Medulla oblongata (tissue), 1 donor: ENCODE data around the gene VPS13D.
"Not testable (repeated sequence)": the region's sequence is repeated elsewhere in the genome, so short reads cannot be mapped to it uniquely, and the experiment has no call there.

Source experiments
- DNase-seq: peaks from one replicate; pipeline ENCODE4 v3.0.0-alpha.2; 2015; ENCODE audit errors: extremely low spot score

Gene VPS13D

DNA sequence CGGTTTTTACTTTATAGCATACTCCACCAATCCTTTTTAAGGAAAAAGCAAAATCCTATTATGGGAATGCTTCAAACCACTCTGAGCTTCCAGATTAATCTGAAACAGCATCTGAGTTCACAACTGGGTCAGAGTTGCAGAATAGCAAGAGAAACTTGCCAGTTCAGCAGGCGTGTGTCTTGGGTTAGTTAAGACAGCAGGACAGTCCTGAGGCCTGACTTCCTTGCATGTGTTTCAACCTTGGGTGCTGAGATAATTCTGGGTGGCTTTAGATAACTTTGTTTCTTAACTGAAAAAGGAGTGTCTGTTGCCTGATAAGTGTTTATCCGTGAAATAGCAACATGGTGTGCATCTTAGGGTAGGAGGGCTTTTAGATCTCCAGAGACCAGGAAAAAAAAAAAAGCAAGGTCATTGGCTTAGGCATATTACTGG, 218.9 kb downstream of the VPS13D start:
- peak; percentile 68 for DNase-seq

DNA sequence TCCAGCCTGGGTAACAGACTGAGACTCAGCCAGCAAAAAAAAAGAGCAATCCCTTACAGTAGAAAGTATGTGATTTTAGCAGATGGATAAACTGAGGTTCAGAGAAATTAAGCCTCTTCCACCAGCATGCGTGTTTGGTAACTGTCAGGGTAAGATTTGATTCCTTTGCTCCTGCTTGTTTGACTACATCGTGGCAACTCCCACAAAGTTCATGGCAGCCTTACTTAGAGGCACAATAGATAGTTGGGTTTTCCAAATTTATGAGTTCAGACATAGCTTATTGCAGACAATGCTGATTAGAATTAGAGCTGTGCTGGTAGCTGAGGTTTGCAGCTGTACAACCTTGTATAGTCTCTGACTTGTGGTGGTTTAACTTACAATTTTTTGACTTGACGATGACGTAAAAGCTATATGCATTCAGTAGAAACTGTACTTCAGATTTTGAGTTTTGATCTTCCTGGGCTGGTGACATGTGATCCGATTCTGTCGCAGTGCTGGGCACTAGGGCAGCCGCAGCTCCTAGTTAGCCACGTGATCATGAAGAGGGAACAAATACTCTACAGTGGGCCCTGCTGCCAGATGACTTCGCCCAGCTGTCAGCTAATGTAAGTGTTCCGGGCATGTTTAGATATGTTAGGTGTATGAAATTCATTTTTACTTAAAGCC, 220.4 kb downstream of the VPS13D start:
- DNase-seq = peak; percentile 81

DNA sequence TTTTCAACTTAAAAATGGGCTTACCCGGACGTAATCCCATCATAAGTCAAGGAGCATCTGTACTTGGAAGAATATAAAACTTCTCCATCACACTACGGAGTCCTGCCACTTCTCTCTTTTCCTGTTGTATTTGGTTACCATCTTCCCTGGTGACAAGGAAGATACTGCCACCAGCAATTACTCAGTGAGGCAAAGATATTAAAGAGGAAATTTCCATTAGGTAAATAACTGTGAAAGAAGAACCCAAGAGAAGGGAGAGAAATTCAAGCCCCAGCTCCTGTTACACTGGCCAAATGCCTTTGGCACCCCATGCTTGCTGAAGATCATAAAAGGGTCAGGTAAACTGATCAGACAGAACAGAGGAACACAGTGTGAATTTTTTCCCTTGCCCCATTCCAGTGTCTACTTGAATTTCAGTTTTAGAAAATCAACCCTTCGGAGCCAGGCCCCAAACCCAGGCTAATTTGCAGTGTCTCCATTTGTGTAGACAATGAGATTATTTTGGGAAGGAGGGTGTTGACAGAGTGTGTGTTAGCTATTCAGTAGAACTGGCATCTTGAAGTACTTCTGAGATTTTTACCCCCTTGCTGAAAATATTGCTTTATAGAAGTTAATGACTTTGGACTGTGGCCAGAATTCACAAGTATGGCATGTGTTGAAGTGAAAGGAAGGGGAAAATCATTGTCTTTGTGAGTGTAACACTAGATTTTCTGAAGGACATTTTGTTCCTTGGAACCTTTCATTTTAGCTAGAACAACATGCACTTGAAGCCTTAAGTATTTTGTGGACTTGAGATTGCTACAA, 221.1 kb downstream of the VPS13D start:
- DNase-seq = no peak

DNA sequence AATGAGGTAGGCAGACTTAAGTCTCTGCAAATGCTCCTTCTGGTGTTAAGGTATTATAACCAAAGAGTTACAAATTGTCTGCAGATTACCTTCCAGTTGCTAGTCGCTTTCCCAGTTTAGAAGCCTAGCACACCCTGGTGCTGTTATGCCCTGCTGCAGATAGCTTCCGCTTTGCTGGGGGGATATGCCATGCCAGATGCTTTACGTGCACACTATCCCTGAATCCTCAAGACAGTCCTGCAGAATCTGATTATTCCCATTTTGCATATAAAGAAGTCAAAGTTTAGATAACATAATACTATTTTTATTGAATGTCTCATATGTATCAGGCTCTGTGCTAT, 221.7 kb downstream of the VPS13D start:
- no peak for DNase-seq

DNA sequence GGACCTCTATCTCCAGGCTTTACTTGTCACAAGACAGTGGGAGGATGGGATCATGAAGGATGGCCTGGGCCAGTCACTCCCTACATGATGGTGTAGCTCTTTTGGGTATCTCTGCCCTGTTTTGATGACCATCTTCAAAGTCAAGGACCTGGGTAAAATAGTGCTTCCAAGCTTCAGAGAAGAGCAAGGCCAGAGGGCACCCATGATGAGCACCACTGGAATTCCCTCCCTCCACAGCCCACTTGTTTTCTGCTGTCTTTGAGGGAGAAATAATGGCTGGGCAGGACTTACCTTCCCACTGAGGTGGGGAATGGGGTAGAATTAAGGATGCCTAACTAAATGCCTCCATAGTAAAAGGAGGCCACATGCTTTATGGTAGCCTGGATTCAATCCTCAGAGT, 222.4 kb downstream of the VPS13D start:
- DNase-seq = no peak

DNA sequence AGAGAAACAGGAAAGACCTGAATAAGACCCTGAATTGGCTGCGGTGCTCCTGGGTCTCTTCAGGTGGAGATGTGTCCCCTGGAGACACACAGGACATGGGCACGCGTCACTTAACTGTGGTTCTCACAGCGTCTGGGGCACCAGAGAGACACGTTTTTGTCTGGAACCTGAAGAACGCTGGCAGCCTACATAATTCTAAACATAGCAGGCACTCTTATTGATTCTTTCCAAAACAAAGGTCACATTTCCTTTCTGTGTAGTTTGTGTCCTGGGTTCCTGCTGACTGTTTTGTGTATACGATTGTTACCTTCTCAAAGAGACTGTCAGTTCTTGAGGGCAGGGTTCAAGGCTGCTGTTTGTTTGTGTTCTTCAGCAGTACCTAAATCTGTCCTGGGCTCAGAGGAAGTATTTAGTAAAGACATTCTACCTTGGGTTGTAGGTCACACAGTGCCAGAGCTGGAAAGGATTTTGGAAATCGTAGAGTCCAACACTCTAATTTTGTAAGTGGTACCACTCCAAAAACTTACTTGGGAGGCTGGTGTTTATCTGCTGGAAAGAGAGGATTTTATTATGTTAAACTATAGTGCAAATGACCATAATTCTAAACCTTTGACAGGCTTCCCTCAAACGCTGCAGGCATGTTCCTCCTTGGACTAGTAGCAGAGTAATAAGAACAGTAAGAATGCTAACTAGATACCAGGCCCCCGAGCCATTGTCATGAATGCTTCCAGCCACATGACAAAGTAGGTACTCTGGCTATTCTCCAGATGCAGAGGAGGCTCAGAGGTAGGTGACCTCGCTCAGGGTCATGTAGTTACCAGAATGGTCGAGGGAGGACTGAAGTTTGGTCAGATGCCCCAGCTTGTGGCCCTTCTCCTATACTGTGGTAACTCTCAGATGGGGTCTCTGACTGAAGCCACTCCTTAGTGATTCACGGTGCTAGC, 223.8 kb downstream of the VPS13D start:
- no peak for DNase-seq

DNA sequence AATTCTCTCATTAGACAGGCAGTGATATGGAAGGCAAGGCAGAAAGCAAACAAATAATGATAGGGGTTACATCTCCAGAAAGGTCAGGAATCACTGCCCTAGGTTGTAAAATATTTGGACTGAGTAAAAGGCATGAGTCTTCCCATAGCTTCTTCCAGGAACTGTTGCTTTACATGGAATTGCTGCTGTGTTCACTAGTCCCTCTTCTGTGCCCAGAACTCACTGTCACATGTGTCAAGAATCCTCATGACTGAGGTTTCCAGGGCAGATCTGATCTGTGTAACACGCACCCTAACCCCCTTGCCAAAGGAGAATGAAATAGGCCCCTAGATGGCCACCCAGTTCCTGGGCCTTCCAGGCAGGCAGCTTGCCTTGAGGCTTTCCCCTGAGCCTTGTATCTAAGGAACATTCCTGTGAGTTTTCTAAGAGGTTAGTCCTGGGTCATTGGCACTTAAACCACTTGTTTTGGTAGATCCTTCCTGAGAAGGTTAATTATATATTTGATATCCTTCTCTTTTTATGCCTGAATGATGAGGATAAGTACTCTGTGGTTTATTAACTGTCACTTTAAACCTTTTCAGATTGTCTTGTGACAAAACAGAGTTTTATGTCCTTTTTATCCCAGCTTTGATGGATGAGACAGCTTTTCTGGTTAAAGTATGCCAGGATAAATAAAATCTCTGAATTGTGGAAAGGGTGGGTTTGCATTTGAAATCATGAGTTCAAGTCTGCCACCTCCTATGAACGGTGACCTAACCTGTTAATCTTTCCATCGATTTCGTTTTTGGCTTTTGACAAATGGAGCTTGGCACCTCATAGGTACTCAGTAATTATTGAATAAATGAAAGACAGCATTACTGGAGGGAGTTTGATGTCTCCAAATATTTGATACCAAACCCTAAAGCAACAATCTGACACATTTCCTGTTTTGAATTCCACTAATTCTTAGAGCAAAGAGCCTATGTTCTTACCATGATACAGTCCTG, 224.9 kb downstream of the VPS13D start:
- no peak for DNase-seq

DNA sequence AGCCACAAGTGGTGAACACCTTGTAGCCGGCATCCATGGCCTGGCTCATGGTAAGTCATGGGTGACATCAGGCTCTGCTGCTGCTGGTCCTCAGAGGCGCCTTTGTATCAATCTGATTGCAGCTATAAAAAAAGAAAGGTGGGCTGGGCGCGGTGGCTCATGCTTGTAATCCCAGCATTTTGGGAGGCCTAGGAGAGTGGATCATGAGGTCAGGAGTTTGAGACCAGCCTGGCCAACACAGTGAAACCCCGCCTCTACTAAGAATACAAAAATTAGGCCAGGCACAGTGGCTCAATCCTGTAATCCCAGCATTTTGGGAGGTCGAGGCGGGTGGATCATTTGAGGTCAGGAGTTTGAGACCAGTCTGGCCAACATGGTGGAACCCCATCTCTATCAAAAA, 226.3 kb downstream of the VPS13D start:
- DNase-seq = not testable (repeated sequence)

DNA sequence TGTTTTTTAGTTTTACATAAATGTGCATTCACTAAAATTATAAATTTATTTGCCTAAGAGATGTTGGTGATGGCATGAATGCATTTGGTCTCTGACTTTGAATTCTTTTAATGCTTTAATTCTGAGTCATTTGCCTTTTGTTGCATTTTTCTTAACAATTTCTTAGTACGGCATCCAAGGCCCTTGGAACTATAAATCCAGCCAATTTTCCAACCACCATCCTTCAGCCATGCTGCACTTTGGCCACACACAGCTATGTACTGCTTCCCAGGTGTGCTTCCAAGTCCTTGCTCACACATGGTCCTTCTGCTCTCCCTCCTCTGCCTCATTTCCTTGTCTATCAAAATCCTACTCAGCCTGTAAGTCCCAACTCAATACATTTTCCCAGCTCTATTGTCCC, 227.1 kb downstream of the VPS13D start:
- DNase-seq = no peak

DNA sequence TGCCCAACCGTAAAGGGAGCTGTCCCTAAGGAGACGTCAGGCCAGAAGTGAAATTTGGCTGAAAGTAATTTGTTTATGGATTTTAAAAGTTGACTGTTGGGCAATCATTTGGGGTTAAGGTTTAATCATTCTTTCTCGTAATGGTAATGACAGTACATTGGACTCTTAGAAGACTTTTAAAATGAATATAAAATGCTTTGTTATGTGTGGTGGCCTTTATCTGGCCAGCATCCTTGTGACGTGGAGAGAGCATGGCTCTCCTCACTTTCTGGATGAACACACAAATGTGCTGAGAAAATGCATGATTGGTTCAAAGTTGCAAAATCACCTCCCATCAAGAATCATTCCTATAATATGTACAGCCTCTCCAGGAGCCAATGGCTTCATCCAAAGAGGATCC, 227.9 kb downstream of the VPS13D start:
- no peak for DNase-seq

DNA sequence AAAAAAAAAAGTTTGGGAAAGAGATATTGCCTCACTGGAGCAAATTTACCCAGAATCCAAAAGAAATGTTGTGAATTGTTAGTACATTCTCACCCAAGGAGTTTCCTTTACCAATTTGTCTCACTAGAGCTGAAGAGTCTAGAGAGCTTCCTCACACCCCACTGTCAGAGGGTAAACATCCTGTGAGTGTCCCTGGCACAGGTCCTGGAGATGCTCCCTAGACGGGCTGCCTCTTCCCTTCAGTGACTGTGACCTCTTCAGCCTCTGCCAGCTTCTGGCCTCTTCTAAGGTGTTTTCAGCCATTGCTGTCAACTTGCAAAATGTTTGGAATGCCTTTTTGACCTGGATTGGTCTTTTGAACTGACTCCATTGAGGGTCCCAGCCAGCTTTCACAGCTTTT, 228.7 kb downstream of the VPS13D start:
- no peak for DNase-seq

DNA sequence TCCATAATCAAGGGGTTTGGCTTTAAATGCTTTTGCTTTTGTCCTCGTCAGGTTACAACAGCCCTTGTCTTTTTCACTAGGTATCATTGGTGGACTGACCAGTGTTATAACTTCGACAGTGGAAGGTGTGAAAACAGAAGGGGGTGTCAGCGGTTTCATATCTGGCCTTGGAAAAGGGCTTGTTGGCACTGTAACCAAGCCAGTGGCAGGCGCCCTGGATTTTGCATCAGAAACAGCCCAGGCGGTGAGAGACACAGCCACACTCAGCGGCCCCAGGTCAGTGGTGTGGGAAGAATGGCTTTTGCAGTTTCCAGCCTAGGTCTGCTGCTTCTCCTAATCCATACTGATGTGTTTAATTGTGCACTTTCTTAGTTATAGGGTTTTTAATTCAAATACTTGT, 230.3 kb downstream of the VPS13D start:
- no peak for DNase-seq

DNA sequence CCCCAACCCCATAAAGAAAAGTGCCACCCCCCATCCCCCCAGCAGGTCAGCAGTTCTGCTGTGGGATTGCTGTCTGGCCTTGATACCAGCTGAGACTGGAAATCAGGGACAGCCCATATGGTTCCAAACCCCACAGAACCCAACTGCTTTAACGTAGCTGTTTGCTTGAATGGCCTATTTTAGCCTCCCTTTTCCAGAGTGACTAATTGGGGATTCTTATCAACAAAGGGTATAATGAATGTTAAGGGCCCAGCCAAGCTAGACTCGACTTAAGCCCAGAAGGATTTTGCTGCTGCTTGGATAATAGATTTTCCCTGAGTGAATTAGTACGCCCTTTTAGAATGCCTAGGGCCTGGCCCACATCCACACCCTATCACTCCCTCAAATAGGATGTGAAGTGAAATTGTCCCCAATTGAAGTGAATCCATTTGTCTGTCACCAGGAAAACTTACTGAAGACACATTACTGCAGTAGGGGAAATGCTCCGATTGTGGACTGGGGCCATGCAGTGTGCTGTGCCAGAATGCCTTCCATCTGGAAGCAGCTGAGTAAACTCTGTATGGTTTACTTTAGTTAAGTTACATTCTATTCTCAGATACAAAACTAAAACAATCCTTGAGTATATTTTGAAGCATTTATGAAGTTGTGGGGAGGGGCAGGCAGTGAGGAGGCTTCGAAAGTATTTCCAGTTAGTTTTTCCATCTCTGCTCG, 231.2 kb downstream of the VPS13D start:
- no peak for DNase-seq

DNA sequence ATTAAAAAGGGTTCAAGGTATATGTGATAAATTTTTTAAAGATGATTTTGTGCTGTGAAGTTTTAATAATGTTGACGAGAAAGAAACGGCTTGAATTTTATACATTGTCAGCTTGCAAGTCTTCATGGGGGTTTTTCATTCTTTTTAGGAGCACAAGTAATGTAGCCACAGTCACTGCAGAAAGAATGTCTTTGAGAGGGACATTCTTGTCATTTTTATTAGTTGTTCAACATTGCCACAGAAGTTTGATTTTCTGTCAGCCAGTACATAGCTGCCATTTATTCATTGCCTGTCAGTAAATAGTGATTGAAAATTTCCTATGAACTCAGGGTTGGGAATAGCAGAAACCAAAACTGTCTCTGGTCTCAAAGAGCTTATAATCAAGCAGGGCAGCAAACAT, 231.9 kb downstream of the VPS13D start:
- DNase-seq = no peak

DNA sequence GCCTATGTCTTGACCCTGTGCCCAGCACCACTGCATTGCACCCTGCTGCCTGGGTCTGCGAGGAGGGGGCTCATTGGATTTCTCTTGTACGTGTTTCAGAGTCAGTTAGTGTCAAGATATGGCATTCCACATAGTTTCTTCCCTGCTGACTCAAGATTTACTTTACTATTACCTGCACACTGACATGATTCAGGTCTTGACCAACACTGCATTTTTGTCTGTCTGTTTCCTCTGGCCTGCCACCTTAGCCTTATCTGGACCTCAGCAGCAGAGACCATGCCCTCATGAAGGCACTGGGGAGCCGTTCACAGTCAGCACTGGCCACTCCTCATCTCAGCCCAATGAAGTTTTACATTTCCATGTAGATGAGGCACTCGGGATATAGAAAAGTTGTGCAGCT, 232.8 kb downstream of the VPS13D start:
- no peak for DNase-seq

DNA sequence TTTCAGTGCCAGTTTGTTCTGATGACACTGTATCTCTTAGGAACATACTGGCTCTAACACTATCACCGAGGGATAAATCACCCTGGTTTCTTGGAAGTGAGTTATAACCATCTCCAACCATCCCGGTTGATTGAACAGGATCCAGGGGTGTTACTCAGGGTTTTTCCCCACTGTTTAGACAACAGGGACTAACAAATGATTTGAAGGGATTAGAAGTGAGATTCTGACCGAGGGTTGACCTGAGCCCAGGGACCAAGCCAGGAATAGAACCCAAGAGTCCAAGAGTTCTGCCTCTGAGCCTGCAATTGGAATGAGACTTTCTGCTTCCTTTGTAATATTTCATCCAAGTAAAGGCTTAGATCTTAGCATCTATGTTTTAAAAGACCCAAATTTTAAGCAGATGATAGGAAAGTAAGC, 234.2 kb downstream of the VPS13D start:
- DNase-seq = no peak

DNA sequence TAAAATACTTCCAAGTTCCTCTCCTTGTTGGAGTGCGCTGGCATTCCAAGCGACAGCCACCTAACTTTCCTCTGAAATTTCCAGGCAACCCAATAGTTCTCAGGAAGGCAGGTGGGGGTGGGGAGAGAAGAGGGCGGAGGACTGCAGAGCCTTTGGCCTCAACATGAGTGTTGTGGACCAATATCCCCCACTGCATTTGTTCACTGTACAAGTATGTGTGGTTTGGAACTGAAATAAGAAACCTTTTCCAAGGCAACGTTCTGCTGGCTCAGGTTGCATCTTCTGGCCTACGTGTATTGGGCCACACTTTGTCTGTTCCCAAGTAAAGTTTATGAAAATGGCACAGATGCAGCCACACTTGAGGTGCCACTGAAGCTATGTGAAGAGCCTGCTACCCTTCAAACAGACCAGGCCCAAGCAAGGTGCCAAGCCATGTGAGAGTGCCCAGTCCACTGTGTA, 234.8 kb downstream of the VPS13D start:
- DNase-seq = no peak

DNA sequence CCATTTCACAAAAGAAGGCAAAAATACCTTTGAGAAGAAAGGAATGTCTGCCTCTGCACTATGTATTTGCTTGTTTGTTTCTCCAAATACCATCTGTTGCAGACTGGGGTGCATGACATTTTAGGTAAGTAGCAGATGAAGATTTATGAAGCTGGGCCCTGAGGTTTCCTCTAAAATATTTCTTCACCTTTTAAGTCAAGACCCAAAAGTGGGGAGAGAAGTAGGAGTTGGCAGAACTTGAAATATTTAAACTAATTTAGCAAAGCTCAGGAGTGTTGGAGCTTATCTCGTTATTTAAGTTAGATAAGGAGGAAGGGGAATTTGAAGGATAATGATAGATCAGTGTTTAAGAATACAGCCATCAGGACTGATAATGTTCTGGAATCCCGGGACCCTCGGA, 235.3 kb downstream of the VPS13D start:
- DNase-seq = no peak

DNA sequence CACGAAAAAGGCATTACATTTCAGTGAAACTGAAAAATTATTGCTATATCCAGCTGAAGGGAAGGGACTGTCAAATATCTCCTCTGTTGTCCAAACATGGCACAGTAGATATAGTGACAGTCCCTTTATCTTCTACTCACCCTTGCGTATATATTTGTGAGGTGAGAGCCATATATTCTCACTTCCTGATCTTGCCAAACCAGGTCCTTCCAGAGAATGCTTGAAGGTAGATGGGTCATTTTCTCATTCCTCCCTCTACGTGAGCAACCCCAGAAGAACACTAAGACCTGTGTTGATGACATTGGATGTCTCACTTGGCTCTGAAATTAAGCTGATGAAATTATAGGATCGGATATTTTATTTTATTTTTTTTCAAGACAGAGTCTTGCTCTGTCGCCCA, 237.0 kb downstream of the VPS13D start:
- DNase-seq = no peak

DNA sequence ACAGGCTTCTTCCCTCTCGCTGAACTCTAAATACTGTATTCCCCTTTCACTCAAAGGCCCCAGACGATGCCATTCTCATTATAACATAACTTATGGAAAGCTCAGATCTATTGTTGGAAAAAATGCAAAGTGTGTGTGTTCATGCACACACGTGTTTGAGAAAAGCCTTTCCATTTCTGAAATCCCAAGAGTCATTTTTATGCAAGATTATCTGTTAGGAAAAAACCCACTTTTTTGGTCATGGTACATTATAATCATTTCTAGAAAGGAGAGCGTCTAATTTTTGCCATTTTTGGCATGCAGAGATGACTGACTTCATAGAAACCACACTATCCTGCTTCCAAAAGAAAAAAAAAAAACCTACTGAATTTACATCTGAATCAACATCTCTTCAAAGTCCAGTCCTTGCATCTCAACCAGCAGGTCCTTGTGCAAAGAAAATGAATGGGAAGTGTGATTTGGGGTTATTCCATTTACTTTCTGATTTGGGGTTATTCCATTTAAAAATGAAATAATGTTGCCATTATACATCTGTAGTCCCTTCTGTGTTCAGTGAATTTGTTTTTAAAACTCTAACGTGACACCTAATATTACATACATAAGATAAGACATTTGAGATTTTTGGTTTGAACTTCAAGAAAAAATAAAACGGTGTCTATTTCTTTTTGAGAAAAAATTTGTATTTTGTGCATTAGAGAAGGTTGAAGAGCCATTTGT, 237.9 kb downstream of the VPS13D start:
- no peak for DNase-seq
